HepG2 (cell line): ENCODE measurements around the gene ATAD3C. TPM values are rescaled to one million over a fixed set of nuclear protein-coding genes. Genes with fewer than 3 reads are reported as not detected.

ENCODE experiments used
- HNRNPH1 ChIP-seq: fragments of 200-400 bp; formaldehyde crosslinking; optimal IDR thresholded peaks from 2 replicates; pipeline ENCODE3; 2017; ENCODE audit warnings: mild to moderate bottlenecking, low read depth, low read length
- RBM22 ChIP-seq: fragments of 200-400 bp; formaldehyde crosslinking; optimal IDR thresholded peaks from 2 replicates; pipeline ENCODE3; 2017; ENCODE audit warnings: mild to moderate bottlenecking, low read length, moderate library complexity
- RNF2 ChIP-seq: fragments of 450-650 bp; conservative IDR thresholded peaks from 2 replicates; pipeline ENCODE4 v1.6.1; 2016; ENCODE audit warnings: low read depth
- SMYD3 ChIP-seq: sonication (generic); formaldehyde crosslinking; IDR thresholded peaks from 2 replicates; pipeline ENCODE4 v1.8.1; 2023; ENCODE audit warnings: mild to moderate bottlenecking, missing genetic modification reagents
- TMF1 ChIP-seq: sonication (generic); formaldehyde crosslinking; IDR thresholded peaks from 2 replicates; pipeline ENCODE4 v1.8.1; 2022; ENCODE audit warnings: low read depth, missing genetic modification reagents
- ZHX1 ChIP-seq: sonication (generic); formaldehyde crosslinking; IDR thresholded peaks from 2 replicates; pipeline ENCODE4 v1.8.1; 2022; ENCODE audit warnings: low read depth, mild to moderate bottlenecking, missing genetic modification reagents
- ZNF556 ChIP-seq: sonication (generic); formaldehyde crosslinking; IDR thresholded peaks from 2 replicates; pipeline ENCODE4 v1.4.0; 2020; ENCODE audit warnings: mild to moderate bottlenecking, missing genetic modification reagents, borderline replicate concordance
- polyA plus RNA-seq, 8 experiments: library from polyadenylated mRNA; depleted of rRNA in 3 of 8; stranded (reverse) in 7 of 8; unstranded in 1 of 8; fragments of >200 nt; fragmentation: Illumina TruSeq in 4 of 8; extraction: Trizol in 4 of 8; gene quantifications; 2 replicates each; pipeline versions ENCODE4 v1.2.1 to v1.2.3, GENCODE V29; 2011 to 2016; ENCODE audit warnings: low read depth in 4 of 8, missing spikeins in 1 of 8, mixed read lengths in 1 of 8; ENCODE audit not compliant: insufficient read depth in 1 of 8
- total RNA-seq, 5 experiments: library from RNA; depleted of rRNA; stranded (reverse); fragments of >200 nt; fragmentation: Illumina TruSeq; extraction: Trizol; gene quantifications; 2 replicates each; pipeline ENCODE4 v1.2.3, GENCODE V29; 2016; ENCODE audit warnings: low read depth in 1 of 5
- TF ChIP-seq, protein P1 (sequence below): sonication (generic); formaldehyde crosslinking; IDR thresholded peaks from 2 replicates; pipeline ENCODE4 v1.8.1; 2023; ENCODE audit warnings: mild to moderate bottlenecking, inconsistent platforms, moderate library complexity, missing genetic modification reagents, borderline replicate concordance

The ATAD3C gene
- total and polyA plus RNA-seq, 2 of the 13 experiments (the other 11 are each of a cell fraction or from before 2014, with no cell fraction given), result 2.4 to 3.2 TPM

- no peak; the same call in 1 of the 2 replicates for TF ChIP-seq ZHX1 (CRISPR knock-in tag)
- TF ChIP-seq RNF2, result no peak
- no peak for TF ChIP-seq ZNF556 (CRISPR knock-in tag)
- TF ChIP-seq RBM22, result peak; percentile 10
- TF ChIP-seq TMF1 (CRISPR knock-in tag), result no peak
- no peak for TF ChIP-seq HNRNPH1
- TF ChIP-seq, protein P1, sequence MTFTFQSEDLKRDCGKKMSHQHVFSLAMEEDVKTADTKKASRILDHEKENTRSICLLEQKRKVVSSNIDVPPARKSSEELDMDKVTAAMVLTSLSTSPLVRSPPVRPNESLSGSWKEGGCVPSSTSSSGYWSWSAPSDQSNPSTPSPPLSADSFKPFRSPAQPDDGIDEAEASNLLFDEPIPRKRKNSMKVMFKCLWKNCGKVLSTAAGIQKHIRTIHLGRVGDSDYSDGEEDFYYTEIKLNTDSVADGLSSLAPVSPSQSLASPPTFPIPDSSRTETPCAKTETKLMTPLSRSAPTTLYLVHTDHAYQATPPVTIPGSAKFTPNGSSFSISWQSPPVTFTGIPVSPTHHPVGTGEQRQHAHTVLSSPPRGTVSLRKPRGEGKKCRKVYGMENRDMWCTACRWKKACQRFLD (CRISPR knock-in tag), result no peak
- 0 out of 2 replicates have a peak, but pooled peaks have one; percentile 64 for TF ChIP-seq SMYD3 (CRISPR knock-in tag)
These were observed 48.0 kb upstream of the ATAD3C start (continued) for GRCh38 chr1:1401457-1402010.
